ENCODE measurements around the gene XKR7. TPM values are rescaled to one million over a fixed set of nuclear protein-coding genes. Genes with fewer than 3 reads are reported as not detected.

XKR7 gene
- total and polyA plus RNA-seq, 4 donors: 0.13 TPM; not detected in 3

- Histone ChIP-seq H3K27ac (ENCODE audit: low read depth in 1 of 2, low read length in 2 of 2) (no peak overlapping the region), H3K4me3 (ENCODE audit: low read length in 2 of 2) (no peak overlapping the region), H3K9me3 (ENCODE audit: control insufficient read depth, low read length) (no peaks in the 10 kb centered on the region), H3K36me3 (ENCODE audit: control insufficient read depth in 1 of 2, insufficient read depth in 2 of 2, low read length in 1 of 2) (no peaks in the 10 kb centered on the region), H3K27me3 (ENCODE audit: control insufficient read depth in 1 of 2, insufficient read depth in 2 of 2, low read length in 1 of 2) (no peaks in the 10 kb centered on the region), H3K4me1 (ENCODE audit: control insufficient read depth in 1 of 2, insufficient read depth in 2 of 2, low read length in 2 of 2) (no peaks in the 10 kb centered on the region)
- DNase-seq (no peak), ATAC-seq (ENCODE audit: low FRiP score) (no peak)
- intact Hi-C loops (cut with DNase I): no loop called here
- 74 to 88% methylated on average over 2 of the region's 2 CpGs for WGBS, 2 donors
Observed at GRCh38 chr20:31981784-31982183, 13.8 kb downstream of the XKR7 start.

- WGBS, 2 donors: 22 to 24% methylated on average over 6 of the region's 6 CpGs
Observed at GRCh38 chr20:31984981-31985471, 17.1 kb downstream of the XKR7 start.

DNA sequence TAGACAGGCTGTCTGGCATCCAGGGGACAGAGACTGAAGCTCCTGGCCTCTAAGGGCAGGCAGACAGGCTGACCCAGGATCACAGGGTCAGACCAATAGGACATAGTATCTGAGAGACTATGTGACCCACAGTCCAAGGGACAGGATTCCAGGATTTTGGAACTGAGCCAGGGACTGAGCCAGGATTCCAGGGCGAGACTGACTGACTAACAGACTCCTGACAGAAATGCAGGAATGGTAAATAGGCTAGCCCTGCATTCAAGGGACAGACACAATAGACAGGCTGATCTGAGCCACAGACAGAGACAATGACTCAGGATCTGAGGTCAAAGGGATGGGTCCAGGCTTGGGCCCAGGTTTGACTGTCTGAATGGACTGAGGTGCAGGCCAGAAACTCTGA is 19.8 kb downstream of the XKR7 start:
- DNase-seq (no peak), ATAC-seq (ENCODE audit: low FRiP score) (no peak)
- Histone ChIP-seq H3K27ac (ENCODE audit: low read depth in 1 of 2, low read length in 2 of 2) (no peak overlapping the region), H3K27me3 (ENCODE audit: control insufficient read depth in 1 of 2, insufficient read depth in 2 of 2, low read length in 1 of 2) (no peaks in the 10 kb centered on the region), H3K4me3 (ENCODE audit: low read length in 2 of 2) (no peak overlapping the region), H3K9me3 (ENCODE audit: control insufficient read depth, low read length) (no peaks in the 10 kb centered on the region), H3K36me3 (ENCODE audit: control insufficient read depth in 1 of 2, insufficient read depth in 2 of 2, low read length in 1 of 2) (no peaks in the 10 kb centered on the region), H3K4me1 (ENCODE audit: control insufficient read depth in 1 of 2, insufficient read depth in 2 of 2, low read length in 2 of 2) (no peaks in the 10 kb centered on the region)
- intact Hi-C loops (cut with DNase I): no loop called here
- WGBS, 2 donors: 62 to 67% methylated on average over 1 of the region's 1 CpG

More at GRCh38 chr20:31984981-31985471, 17.1 kb downstream of the XKR7 start:
- Histone ChIP-seq H3K27ac (ENCODE audit: low read depth in 1 of 2, low read length in 2 of 2) (no peak overlapping the region), H3K4me1 (ENCODE audit: control insufficient read depth in 1 of 2, insufficient read depth in 2 of 2, low read length in 2 of 2) (no peaks in the 10 kb centered on the region), H3K9me3 (ENCODE audit: control insufficient read depth, low read length) (no peaks in the 10 kb centered on the region), H3K4me3 (ENCODE audit: low read length in 2 of 2) (no peak overlapping the region), H3K36me3 (ENCODE audit: control insufficient read depth in 1 of 2, insufficient read depth in 2 of 2, low read length in 1 of 2) (no peaks in the 10 kb centered on the region), H3K27me3 (ENCODE audit: control insufficient read depth in 1 of 2, insufficient read depth in 2 of 2, low read length in 1 of 2) (no peaks in the 10 kb centered on the region)
- no peak for DNase-seq
- no peak for ATAC-seq (ENCODE audit: low FRiP score)
- intact Hi-C loops (cut with DNase I): no loop called here

GRCh38 chr20:31988430-31989015 is 20.6 kb downstream of the XKR7 start:
- no peak overlapping the region for H3K4me3 ChIP-seq (ENCODE audit: low read length in 2 of 2)
- ATAC-seq (ENCODE audit: low FRiP score): no peak
- H3K9me3 ChIP-seq (ENCODE audit: control insufficient read depth, low read length): no peaks in the 10 kb centered on the region
- 89% methylated on average over 5 of the region's 5 CpGs for WGBS, 2 donors
- no peaks in the 10 kb centered on the region for H3K36me3 ChIP-seq (ENCODE audit: control insufficient read depth in 1 of 2, insufficient read depth in 2 of 2, low read length in 1 of 2)
- no peak overlapping the region for H3K27ac ChIP-seq (ENCODE audit: low read depth in 1 of 2, low read length in 2 of 2)
- H3K4me1 ChIP-seq (ENCODE audit: control insufficient read depth in 1 of 2, insufficient read depth in 2 of 2, low read length in 2 of 2): no peaks in the 10 kb centered on the region
- DNase-seq: no peak
- H3K27me3 ChIP-seq (ENCODE audit: control insufficient read depth in 1 of 2, insufficient read depth in 2 of 2, low read length in 1 of 2): no peaks in the 10 kb centered on the region
- intact Hi-C loops (cut with DNase I): no loop called here

- no peaks in the 10 kb centered on the region for H3K9me3 ChIP-seq (ENCODE audit: control insufficient read depth, low read length)
- 75 to 76% methylated on average over 8 of the region's 8 CpGs for WGBS, 2 donors
- no peaks in the 10 kb centered on the region for H3K27me3 ChIP-seq (ENCODE audit: control insufficient read depth in 1 of 2, insufficient read depth in 2 of 2, low read length in 1 of 2)
- no peak overlapping the region for H3K4me3 ChIP-seq (ENCODE audit: low read length in 2 of 2)
- DNase-seq (no peak), ATAC-seq (ENCODE audit: low FRiP score) (no peak)
- H3K36me3 ChIP-seq (ENCODE audit: control insufficient read depth in 1 of 2, insufficient read depth in 2 of 2, low read length in 1 of 2): no peaks in the 10 kb centered on the region
- no peak overlapping the region for H3K27ac ChIP-seq (ENCODE audit: low read depth in 1 of 2, low read length in 2 of 2)
- intact Hi-C loops (cut with DNase I): no loop called here
- no peaks in the 10 kb centered on the region for H3K4me1 ChIP-seq (ENCODE audit: control insufficient read depth in 1 of 2, insufficient read depth in 2 of 2, low read length in 2 of 2)
Observed at GRCh38 chr20:31989030-31989645, 21.2 kb downstream of the XKR7 start.

DNA sequence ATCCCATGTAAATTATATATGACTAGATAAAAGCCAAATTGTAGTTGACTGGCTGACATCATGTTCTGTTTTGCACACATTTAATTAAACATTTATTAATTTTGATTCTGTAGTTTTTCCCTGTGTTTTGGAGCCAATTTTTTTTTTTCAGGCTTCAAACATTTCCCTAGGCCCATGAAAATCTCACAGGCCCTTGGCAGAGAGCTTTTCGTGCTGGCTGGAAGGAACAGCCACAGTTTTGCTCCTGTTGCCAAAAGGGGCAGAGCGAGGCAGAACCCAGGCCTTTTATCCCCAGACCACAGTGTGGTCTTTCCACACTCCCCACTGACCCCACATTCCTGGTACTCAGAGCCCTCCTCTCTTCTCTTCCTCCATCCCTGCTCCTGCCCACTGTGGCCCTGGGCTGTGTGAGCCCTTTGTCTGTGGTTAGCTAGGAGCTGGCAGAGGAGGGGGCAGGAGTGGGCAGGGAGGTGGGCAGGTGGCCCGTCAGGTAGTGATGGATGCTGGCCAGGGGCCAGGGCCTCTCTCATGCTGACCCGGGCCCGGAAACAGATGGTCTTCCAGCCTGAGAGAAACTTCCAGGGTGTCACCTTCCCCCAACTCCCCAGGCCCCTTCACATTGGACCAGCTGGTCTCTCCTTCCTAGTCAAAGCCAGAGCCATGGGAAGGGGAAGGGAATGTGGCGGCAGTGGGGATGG is 22.8 kb downstream of the XKR7 start:
- no peaks in the 10 kb centered on the region for H3K4me1 ChIP-seq (ENCODE audit: control insufficient read depth in 1 of 2, insufficient read depth in 2 of 2, low read length in 2 of 2)
- no peaks in the 10 kb centered on the region for H3K27me3 ChIP-seq (ENCODE audit: control insufficient read depth in 1 of 2, insufficient read depth in 2 of 2, low read length in 1 of 2)
- no peaks in the 10 kb centered on the region for H3K36me3 ChIP-seq (ENCODE audit: control insufficient read depth in 1 of 2, insufficient read depth in 2 of 2, low read length in 1 of 2)
- WGBS, 2 donors: 28 to 29% methylated on average over 6 of the region's 6 CpGs
- DNase-seq: no peak
- H3K4me3 ChIP-seq (ENCODE audit: low read length in 2 of 2): no peak overlapping the region
- intact Hi-C loops (cut with DNase I): no loop called here
- H3K9me3 ChIP-seq (ENCODE audit: control insufficient read depth, low read length): no peaks in the 10 kb centered on the region
- H3K27ac ChIP-seq (ENCODE audit: low read depth in 1 of 2, low read length in 2 of 2): no peak overlapping the region
- no peak for ATAC-seq (ENCODE audit: low FRiP score)

DNA sequence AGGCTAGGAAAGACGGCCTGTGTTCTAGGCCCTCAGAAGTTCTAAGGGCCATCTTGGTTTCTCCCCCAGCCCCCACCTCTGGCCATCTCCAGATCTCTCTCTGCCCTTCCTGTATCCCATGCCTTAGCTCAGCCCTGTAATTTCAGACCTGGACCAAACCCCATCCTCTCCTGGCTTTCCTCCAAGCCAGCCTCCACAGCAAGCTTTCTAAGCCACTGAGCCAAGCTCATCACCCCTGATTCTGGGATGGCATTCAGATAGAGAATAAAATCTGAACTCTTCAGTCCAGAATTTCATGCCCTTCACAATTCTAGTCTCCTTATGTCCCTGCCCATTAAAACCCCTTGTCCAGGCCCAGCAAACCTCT is 23.4 kb downstream of the XKR7 start:
- ATAC-seq (ENCODE audit: low FRiP score) (no peak), DNase-seq (no peak)
- Histone ChIP-seq H3K27ac (ENCODE audit: low read depth in 1 of 2, low read length in 2 of 2) (no peak overlapping the region), H3K27me3 (ENCODE audit: control insufficient read depth in 1 of 2, insufficient read depth in 2 of 2, low read length in 1 of 2) (no peaks in the 10 kb centered on the region), H3K9me3 (ENCODE audit: control insufficient read depth, low read length) (no peaks in the 10 kb centered on the region), H3K4me3 (ENCODE audit: low read length in 2 of 2) (no peak overlapping the region), H3K4me1 (ENCODE audit: control insufficient read depth in 1 of 2, insufficient read depth in 2 of 2, low read length in 2 of 2) (no peaks in the 10 kb centered on the region), H3K36me3 (ENCODE audit: control insufficient read depth in 1 of 2, insufficient read depth in 2 of 2, low read length in 1 of 2) (no peaks in the 10 kb centered on the region)
- WGBS, 2 donors: 40 to 75% methylated on average over 1 of the region's 1 CpG
- intact Hi-C loops (cut with DNase I): no loop called here

DNA sequence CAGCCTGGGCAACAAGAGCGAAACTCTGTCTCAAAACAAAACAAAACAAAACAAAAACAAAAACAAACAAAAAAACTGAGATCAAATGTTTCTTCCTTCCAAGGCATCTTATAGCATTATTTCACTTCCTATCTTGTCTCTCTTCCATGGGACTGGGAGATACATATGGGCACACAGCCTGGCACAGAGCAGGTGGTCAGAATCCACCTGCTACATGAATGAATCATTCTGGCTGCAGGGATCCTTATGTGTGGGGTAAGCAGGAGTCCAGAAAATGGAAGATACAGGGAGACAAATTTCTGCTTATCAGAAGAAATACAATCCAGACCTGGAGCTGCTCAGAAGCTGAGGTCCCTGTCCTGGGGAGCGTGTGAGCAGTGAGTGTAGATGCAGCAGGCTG is 24.1 kb downstream of the XKR7 start:
- Histone ChIP-seq H3K4me3 (ENCODE audit: low read length in 2 of 2) (no peak overlapping the region), H3K9me3 (ENCODE audit: control insufficient read depth, low read length) (no peaks in the 10 kb centered on the region), H3K36me3 (ENCODE audit: control insufficient read depth in 1 of 2, insufficient read depth in 2 of 2, low read length in 1 of 2) (no peaks in the 10 kb centered on the region), H3K27me3 (ENCODE audit: control insufficient read depth in 1 of 2, insufficient read depth in 2 of 2, low read length in 1 of 2) (no peaks in the 10 kb centered on the region), H3K4me1 (ENCODE audit: control insufficient read depth in 1 of 2, insufficient read depth in 2 of 2, low read length in 2 of 2) (no peaks in the 10 kb centered on the region), H3K27ac (ENCODE audit: low read depth in 1 of 2, low read length in 2 of 2) (no peak overlapping the region)
- DNase-seq (no peak), ATAC-seq (ENCODE audit: low FRiP score) (no peak)
- 65 to 85% methylated on average over 2 of the region's 2 CpGs for WGBS, 2 donors
- intact Hi-C loops (cut with DNase I): no loop called here

- 95 to 96% methylated on average over 18 of the region's 18 CpGs for WGBS, 2 donors
- no peaks in the 10 kb centered on the region for H3K27me3 ChIP-seq (ENCODE audit: control insufficient read depth in 1 of 2, insufficient read depth in 2 of 2, low read length in 1 of 2)
- H3K27ac ChIP-seq (ENCODE audit: low read depth in 1 of 2, low read length in 2 of 2): no peak overlapping the region
- intact Hi-C loops (cut with DNase I): no loop called here
- no peaks in the 10 kb centered on the region for H3K9me3 ChIP-seq (ENCODE audit: control insufficient read depth, low read length)
- ATAC-seq (ENCODE audit: low FRiP score) (no peak), DNase-seq (no peak)
- no peaks in the 10 kb centered on the region for H3K4me1 ChIP-seq (ENCODE audit: control insufficient read depth in 1 of 2, insufficient read depth in 2 of 2, low read length in 2 of 2)
- H3K36me3 ChIP-seq (ENCODE audit: control insufficient read depth in 1 of 2, insufficient read depth in 2 of 2, low read length in 1 of 2): no peaks in the 10 kb centered on the region
- no peak overlapping the region for H3K4me3 ChIP-seq (ENCODE audit: low read length in 2 of 2)
Observed at GRCh38 chr20:31996996-31997395, 29.0 kb downstream of the XKR7 start.
